NK-92 (cell line): Measurements from ENCODE around the gene SCARB2.

Experiments used
- DNase-seq: peaks from one replicate; lab custom pipeline; 2025; ENCODE audit not compliant: unreplicated experiment; lab: John Stamatoyannopoulos, UW

Gene SCARB2

GRCh38 chr4:76155979-76156378, 57.6 kb downstream of the SCARB2 start:
- DNase-seq = no peak

- DNase-seq = no peak
Observed at GRCh38 chr4:76153356-76153755, 60.3 kb downstream of the SCARB2 start.

GRCh38 chr4:76148142-76148865, 65.3 kb downstream of the SCARB2 start, which contains the start of gene NUP54:
TSS of gene NUP54 (minus strand) at chr4:76148397. CDS start at chr4:76148374, 23 bp downstream.
- peak; percentile 58 for DNase-seq

GRCh38 chr4:76147454-76148141, 66.0 kb downstream of the SCARB2 start:
- DNase-seq = no peak

- DNase-seq = no peak
Observed at GRCh38 chr4:76144546-76144945, 69.1 kb downstream of the SCARB2 start.

GRCh38 chr4:76141241-76141640, 72.4 kb downstream of the SCARB2 start:
- DNase-seq = no peak

GRCh38 chr4:76127754-76128153, 85.9 kb downstream of the SCARB2 start:
- DNase-seq = no peak

GRCh38 chr4:76125816-76126215, 87.8 kb downstream of the SCARB2 start:
- no peak for DNase-seq

GRCh38 chr4:76120199-76120598, 93.4 kb downstream of the SCARB2 start:
- no peak for DNase-seq

- no peak for DNase-seq
Observed at GRCh38 chr4:76117536-76117935, 96.1 kb downstream of the SCARB2 start.

GRCh38 chr4:76116821-76117220, 96.8 kb downstream of the SCARB2 start:
- DNase-seq = no peak
